AML-193 (cell line): ENCODE results near the gene NBEA.

Experiments used
- DNase-seq, 2 experiments: peaks; one replicate each; lab custom pipeline; 2025; lab: John Stamatoyannopoulos, UW

The NBEA gene

GRCh38 chr13:35283856-35284255 is 341.8 kb downstream of the NBEA start:
- no peak for DNase-seq

- no peak for DNase-seq
Measured at GRCh38 chr13:35285677-35286076, 343.6 kb downstream of the NBEA start.

GRCh38 chr13:35292329-35292728 is 350.3 kb downstream of the NBEA start:
- no peak for DNase-seq

GRCh38 chr13:35293579-35294226 is 351.6 kb downstream of the NBEA start:
- DNase-seq = no peak

DNA sequence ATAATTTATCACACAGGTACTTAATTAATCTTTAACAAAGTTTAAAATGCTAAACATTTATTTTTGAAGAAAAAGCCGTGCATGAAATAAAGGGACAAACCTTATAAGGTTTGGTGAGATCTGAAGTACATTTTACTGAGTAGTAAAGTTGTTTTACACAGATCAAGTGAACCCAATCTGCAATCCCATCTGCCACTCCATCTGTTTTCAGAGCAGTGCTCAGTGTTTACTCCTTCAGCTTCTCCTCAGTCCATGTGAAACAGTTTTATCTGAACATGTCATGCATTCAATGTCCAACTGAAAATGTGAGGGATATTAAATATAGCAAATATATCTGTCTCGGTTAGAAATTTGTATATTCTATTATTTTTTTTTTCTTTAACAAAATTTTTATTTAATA is 367.6 kb downstream of the NBEA start:
- DNase-seq = no peak

DNA sequence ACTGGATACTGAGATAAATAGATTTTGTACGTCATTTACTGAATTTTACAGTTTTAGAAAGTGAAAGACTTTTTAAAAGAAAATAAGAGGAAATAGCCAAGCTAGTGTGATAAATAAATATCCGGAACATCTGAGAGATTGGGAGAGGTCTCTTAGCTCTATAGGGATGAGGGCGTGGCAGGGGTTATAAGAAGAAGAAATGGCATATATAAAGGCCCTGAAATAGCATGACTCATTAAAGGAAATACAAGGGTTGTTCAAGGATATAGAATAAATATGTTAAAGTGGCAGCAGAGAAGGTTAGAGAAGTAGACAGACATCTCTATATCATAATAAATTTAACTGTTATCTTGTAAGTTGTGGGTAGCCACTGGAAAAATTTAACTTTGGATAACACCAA is 390.1 kb downstream of the NBEA start:
- DNase-seq = no peak

GRCh38 chr13:35333157-35333556 is 391.1 kb downstream of the NBEA start:
- DNase-seq = no peak

- DNase-seq = peak; percentile 69 to 71
Measured at GRCh38 chr13:35342440-35342839, 400.4 kb downstream of the NBEA start.

DNA sequence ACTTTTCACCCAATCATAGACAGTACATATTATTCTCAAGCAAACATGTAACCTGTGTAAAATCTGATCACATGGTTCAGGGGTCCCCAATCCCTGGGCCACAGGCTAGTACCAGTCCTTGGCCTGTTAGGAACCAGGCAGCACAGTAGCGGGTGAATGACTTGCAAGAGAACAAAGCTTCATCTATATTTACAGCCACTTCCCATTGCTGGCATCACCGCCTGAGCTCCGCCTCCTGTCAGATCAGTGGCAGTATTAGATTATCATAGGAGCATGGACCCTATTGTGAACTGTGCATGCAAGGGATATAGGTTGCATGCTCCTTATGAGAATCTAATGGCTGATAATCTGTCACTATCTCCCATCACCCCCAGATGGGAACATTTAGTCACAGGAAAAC is 401.3 kb downstream of the NBEA start:
- no peak for DNase-seq

GRCh38 chr13:35345992-35346391 is 403.9 kb downstream of the NBEA start:
- DNase-seq = no peak

GRCh38 chr13:35346494-35346893 is 404.4 kb downstream of the NBEA start:
- no peak for DNase-seq

DNA sequence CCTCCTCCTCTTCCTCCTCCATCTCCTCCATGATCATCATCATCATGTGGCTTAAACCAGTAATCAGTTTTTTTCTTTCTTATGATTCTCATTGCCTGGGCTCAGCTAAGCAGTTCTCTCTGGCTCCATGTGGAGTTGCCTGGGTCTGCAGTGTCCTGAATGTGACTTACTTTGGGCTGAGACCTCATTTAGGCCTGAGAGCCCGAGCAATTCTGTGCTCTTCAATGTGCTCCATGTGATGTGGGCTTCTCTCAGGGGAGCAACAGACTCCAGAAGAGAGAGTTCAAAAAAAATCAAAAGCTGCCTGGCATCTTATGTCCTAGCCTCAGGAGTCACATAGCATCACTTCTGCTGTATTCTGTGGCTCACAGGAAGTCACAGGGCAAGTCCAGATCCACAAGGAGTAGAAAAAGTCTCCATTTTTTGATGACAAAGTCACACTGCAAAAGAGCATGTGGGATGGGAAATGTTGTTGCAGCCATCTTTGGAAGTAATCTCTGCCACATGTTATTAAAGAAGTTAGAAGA is 405.7 kb downstream of the NBEA start:
- no peak for DNase-seq

DNA sequence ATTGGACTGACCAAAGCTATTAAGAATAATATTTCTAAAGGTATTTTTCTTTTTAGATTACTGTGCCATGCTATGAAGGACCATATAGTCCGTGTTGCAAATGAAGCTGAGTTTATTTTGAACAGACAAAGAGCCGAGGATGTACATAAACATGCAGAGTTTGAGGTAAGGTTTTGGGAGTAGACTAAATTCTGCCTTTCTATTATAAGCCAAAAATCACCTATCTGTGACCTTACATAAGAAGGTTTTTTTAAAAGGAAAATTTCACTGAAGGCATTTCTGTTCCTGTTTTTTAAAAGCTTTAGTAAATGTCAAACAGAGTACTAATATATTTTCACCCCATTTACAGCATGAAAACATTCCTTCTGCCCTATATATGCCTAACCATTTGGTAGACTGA is 407.0 kb downstream of the NBEA start:
- DNase-seq = no peak

- no peak for DNase-seq
Measured at GRCh38 chr13:35349673-35350278, 407.7 kb downstream of the NBEA start.

DNA sequence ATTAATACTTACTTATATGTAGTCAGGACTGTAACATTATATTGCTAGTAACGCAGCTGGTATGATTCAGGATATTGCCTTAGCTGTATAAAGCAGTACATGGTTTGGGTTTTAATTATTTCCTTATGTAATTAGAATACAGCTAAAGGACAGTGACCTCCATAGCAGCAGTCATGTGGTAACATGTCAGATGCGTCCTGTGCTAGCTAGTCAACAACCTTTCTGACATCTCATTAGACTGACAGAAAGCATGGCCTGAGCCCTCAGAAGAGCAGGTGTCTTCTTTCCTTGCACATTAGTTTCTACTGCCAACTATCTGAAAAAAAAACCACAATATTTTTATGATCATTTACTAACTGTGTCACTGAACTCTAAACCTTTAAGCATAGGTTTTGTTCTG is 412.2 kb downstream of the NBEA start:
- no peak for DNase-seq

- no peak for DNase-seq
Measured at GRCh38 chr13:35354882-35355281, 412.8 kb downstream of the NBEA start.

- peak; percentile 98 for DNase-seq
Measured at GRCh38 chr13:35356572-35356971, 414.5 kb downstream of the NBEA start.

- no peak for DNase-seq
Measured at GRCh38 chr13:35365883-35366282, 423.8 kb downstream of the NBEA start.

- DNase-seq = no peak
Measured at GRCh38 chr13:35367586-35367985, 425.5 kb downstream of the NBEA start.

GRCh38 chr13:35378939-35379338 is 436.9 kb downstream of the NBEA start:
- DNase-seq = no peak

DNA sequence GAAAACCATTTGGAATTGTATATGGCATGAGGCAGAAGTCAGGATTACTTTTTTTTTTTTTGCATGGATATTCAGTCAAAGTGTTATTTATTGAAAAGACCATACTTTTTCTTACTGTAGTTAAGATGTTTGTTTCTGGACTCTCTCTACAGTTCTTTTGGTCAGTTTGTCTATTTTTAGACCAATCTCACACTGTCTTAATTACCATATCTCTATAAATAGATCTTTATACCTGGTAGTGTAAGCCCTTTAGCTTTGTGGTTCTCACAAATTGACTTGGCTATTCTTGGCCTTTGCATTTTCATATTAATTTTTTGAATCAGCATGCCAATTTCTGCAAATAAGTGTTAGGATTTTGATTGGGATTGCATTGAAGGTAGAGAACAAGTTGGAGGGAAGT is 437.6 kb downstream of the NBEA start:
- no peak for DNase-seq

GRCh38 chr13:35387682-35388250 is 445.7 kb downstream of the NBEA start:
- no peak for DNase-seq
